ENCODE results near the gene NPFF.
"Not testable (repeated sequence)": the region's sequence is repeated elsewhere in the genome, so short reads cannot be mapped to it uniquely, and the experiment has no call there.

NPFF gene, protein sequence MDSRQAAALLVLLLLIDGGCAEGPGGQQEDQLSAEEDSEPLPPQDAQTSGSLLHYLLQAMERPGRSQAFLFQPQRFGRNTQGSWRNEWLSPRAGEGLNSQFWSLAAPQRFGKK

DNA sequence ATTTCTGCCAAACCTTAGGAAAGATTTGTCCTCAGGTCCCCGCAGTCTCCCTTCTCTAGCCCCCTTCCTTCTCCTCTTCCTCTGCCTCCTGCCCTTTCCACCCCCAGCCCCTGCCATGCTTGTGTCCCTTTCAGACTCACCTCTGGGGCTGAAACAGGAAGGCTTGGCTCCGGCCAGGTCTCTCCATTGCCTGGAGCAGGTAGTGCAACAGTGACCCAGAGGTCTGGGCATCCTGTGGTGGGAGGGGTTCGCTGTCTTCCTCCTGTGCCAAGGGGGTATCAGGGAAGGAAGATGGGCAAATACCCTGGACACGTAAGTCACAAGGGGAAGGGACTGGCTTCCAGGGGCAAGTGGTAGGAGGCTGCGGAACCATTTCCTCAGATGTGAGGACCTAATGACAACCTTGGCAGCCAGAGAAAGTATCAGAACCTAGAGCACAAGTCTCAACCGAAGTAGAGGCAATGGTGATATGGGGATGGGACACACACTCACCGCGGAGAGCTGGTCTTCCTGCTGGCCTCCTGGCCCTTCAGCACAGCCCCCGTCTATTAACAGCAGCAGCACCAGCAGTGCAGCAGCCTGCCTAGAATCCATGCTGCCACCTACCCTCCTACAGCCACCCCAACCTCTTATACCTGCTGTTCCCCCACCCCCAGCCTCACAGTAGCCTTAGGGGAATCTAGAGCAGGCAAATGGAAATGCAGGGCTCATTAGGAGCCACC lies at the start of gene NPFF:
Gene NPFF (minus strand): TSS at position 604 of the 722 bp plus-strand sequence. CDS start 10 bp downstream, at position 594.
- DNase-seq (ENCODE audit: extremely low read depth, low read depth), result no peak
- TF ChIP-seq, protein P1, sequence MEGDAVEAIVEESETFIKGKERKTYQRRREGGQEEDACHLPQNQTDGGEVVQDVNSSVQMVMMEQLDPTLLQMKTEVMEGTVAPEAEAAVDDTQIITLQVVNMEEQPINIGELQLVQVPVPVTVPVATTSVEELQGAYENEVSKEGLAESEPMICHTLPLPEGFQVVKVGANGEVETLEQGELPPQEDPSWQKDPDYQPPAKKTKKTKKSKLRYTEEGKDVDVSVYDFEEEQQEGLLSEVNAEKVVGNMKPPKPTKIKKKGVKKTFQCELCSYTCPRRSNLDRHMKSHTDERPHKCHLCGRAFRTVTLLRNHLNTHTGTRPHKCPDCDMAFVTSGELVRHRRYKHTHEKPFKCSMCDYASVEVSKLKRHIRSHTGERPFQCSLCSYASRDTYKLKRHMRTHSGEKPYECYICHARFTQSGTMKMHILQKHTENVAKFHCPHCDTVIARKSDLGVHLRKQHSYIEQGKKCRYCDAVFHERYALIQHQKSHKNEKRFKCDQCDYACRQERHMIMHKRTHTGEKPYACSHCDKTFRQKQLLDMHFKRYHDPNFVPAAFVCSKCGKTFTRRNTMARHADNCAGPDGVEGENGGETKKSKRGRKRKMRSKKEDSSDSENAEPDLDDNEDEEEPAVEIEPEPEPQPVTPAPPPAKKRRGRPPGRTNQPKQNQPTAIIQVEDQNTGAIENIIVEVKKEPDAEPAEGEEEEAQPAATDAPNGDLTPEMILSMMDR (IDR thresholded peaks at IDR 0.05; ENCODE audit: low read depth, low read length), result no peak

GRCh38 chr12:53552361-53553327 lies 45.4 kb upstream of the NPFF start:
- TF ChIP-seq, protein P1 (IDR thresholded peaks at IDR 0.05; ENCODE audit: low read depth, low read length), result no peak
- DNase-seq (ENCODE audit: extremely low read depth, low read depth), result no peak

GRCh38 chr12:53551889-53552291 lies 44.6 kb upstream of the NPFF start:
- TF ChIP-seq, protein P1 (IDR thresholded peaks at IDR 0.05; ENCODE audit: low read depth, low read length), result no peak
- DNase-seq (ENCODE audit: extremely low read depth, low read depth), result no peak

GRCh38 chr12:53550595-53550994 lies 43.3 kb upstream of the NPFF start:
- DNase-seq (ENCODE audit: extremely low read depth, low read depth), result no peak
- TF ChIP-seq, protein P1 (IDR thresholded peaks at IDR 0.05; ENCODE audit: low read depth, low read length), result no peak

- DNase-seq (ENCODE audit: extremely low read depth, low read depth), result not testable (repeated sequence)
Measured at GRCh38 chr12:53550131-53550530, 42.8 kb upstream of the NPFF start.

GRCh38 chr12:53548354-53548753 lies 41.1 kb upstream of the NPFF start:
- not testable (repeated sequence) for DNase-seq (ENCODE audit: extremely low read depth, low read depth)

GRCh38 chr12:53543539-53543938 lies 36.3 kb upstream of the NPFF start:
- TF ChIP-seq, protein P1 (IDR thresholded peaks at IDR 0.05; ENCODE audit: low read depth, low read length), result peak; percentile 92
- peak; percentile 47 for DNase-seq (ENCODE audit: extremely low read depth, low read depth)

- DNase-seq (ENCODE audit: extremely low read depth, low read depth), result no peak
- TF ChIP-seq, protein P1 (IDR thresholded peaks at IDR 0.05; ENCODE audit: low read depth, low read length), result no peak
Measured at GRCh38 chr12:53539526-53539925, 32.2 kb upstream of the NPFF start.

Data from AG09319 (cell line).